VCaP (cell line): ENCODE data around the gene PSME3.

Experiments
- H3K27ac ChIP-seq: fragments of 450-650 bp; 2 replicates; pipeline ENCODE4 v1.5.1; 2017
- TF ChIP-seq, protein P1 (sequence below): fragments of 450-650 bp; conservative IDR thresholded peaks from 2 replicates; pipeline ENCODE4 v1.5.1; 2017; ENCODE audit warnings: mild to moderate bottlenecking, moderate library complexity

PSME3 gene

DNA sequence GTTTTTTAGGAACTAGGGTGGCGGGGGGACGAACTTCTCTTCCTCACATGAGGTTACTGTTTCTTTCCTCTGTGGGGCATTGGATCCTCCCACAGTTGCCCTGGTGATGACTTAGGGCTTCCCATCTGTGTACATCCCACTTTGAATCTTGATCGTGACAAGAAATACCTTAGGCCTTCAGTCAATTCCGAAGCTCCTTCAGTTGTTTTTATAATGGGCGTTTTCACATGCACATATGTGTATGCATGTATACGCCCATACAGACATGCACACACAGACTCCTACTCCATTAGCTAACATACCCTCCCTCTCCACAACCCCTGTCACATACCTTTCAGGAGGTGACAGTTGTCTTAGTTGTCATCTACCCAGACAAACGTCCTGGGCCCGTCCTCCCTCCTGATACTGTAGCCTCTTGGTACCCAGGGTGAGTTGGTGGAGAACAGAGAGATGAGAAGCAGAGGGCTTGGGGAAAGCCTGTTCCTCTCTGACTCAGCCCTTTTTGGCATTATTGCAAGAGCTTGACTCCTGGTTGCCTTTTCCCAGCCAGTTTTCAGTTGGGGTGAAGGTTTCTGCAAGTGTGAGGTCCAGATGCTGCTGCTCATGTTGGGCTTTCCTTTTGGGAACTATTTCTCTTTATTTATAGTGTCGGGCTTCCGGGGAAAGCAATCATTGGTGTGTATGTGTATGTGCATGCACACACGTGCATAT is 8.9 kb downstream of the PSME3 start:
- TF ChIP-seq, protein P1, sequence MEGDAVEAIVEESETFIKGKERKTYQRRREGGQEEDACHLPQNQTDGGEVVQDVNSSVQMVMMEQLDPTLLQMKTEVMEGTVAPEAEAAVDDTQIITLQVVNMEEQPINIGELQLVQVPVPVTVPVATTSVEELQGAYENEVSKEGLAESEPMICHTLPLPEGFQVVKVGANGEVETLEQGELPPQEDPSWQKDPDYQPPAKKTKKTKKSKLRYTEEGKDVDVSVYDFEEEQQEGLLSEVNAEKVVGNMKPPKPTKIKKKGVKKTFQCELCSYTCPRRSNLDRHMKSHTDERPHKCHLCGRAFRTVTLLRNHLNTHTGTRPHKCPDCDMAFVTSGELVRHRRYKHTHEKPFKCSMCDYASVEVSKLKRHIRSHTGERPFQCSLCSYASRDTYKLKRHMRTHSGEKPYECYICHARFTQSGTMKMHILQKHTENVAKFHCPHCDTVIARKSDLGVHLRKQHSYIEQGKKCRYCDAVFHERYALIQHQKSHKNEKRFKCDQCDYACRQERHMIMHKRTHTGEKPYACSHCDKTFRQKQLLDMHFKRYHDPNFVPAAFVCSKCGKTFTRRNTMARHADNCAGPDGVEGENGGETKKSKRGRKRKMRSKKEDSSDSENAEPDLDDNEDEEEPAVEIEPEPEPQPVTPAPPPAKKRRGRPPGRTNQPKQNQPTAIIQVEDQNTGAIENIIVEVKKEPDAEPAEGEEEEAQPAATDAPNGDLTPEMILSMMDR, result no peak
- no peak overlapping the region for H3K27ac ChIP-seq

DNA sequence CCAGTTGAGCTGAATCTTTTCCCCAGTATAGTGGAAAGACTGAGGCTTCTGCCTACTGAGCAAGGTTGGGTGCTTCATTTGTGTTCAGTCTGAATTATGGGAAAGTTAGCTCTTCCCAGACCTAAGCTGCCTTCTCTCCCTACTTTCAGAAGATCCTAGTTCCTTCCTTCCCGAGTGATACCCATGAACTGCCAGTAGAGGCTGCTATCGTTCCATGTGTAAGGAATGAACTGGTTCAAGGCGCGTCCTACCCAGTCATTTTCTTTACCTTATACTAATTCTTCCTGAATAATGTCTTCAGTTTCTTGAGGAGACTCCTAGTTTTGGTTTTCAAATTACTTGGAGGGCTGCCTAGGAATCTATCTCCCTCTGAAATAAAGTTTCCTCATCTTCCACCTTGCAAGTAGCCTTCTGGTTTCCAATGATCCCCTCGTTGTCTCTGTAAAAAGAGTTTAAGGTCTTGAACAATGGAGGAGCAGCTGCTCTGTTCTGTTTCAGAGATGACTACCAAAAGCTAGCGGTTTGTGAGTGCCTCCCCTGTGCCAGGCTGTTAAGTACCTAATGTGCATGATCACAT is 10.2 kb downstream of the PSME3 start:
- TF ChIP-seq, protein P1, result peak; percentile 99
- no peak overlapping the region for H3K27ac ChIP-seq

DNA sequence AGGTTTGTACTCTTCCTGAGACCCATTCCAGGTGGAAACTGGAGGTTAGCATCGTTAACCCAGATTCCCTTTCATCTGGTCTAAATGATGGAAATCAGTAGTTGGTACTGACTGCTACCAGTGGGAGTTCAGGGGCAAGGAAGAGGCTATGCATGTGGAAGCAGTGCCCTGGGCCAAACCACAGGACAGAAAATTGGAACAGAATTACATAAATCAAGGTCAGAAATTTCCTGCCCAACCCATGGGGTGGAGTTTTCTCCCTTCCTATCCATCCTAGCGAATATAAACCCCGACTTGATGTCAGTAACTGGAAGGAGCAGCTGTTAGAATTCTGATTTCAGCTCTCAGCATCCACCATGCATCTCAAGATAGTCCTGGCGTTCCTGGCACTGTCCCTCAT is 11.1 kb downstream of the PSME3 start, which contains the start of gene AOC2:
TSS of gene AOC2 (plus strand) at position 310 of the 400 bp plus-strand sequence. CDS start at position 357, 47 bp downstream.
- TF ChIP-seq, protein P1, result no peak
- H3K27ac ChIP-seq, result no peak within 1 kb of the TSS

DNA sequence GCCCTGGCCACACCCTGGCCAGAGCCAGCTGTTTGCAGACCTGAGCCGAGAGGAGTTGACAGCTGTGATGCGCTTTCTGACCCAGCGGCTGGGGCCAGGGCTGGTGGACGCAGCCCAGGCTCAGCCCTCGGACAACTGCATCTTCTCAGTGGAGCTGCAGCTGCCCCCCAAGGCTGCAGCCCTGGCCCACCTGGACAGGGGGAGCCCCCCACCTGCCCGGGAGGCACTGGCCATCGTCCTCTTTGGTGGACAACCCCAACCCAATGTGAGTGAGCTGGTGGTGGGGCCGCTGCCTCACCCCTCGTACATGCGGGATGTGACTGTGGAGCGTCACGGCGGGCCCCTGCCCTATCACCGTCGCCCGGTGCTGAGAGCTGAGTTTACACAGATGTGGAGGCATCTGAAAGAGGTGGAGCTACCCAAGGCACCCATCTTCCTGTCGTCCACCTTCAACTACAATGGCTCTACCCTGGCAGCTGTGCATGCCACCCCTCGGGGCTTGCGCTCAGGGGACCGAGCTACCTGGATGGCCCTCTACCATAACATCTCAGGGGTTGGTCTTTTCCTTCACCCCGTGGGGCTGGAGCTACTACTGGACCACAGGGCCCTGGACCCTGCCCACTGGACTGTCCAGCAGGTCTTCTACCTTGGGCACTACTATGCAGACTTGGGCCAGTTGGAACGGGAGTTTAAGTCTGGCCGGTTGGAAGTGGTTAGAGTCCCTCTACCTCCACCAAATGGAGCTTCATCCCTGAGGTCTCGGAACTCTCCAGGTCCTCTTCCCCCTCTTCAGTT is 11.8 kb downstream of the PSME3 start:
- TF ChIP-seq, protein P1, result no peak
- H3K27ac ChIP-seq, result no peak overlapping the region

DNA sequence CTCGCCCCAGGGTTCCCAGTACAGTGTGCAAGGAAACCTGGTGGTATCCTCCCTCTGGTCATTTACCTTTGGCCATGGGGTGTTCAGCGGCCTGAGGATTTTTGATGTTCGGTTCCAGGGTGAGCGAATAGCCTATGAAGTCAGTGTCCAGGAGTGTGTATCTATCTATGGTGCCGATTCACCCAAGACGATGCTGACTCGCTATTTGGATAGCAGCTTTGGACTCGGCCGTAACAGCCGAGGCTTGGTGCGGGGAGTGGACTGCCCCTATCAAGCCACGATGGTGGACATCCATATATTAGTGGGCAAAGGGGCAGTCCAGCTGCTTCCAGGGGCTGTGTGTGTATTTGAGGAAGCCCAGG is 12.3 kb downstream of the PSME3 start:
- no peak overlapping the region for H3K27ac ChIP-seq
- TF ChIP-seq, protein P1, result no peak

DNA sequence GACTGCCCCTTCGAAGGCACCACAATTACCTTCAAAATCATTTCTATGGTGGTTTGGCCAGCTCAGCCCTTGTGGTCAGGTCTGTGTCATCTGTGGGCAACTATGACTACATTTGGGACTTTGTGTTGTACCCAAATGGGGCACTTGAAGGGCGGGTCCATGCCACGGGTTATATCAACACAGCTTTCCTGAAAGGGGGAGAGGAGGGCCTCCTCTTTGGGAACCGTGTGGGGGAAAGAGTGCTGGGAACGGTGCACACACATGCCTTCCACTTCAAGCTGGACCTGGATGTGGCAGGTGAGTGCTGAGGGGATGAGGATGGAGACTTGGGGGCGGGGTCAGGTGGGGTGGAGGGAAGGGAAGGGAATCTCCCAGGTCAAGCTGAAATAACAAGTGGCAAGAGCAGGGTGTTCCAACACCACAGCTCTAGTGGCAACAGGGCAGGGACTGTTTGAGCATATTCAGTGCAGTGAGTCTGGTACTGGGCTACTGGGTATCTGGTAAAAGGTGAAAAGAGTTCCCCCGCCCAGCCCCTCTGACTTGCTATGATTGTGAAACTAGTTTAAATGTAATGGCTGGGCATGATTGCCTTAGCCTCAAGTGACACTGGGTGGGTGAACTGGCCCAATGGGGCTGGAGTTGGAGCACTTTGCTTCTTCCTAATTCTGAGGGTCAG is 12.9 kb downstream of the PSME3 start:
- TF ChIP-seq, protein P1, result no peak
- H3K27ac ChIP-seq, result no peak overlapping the region
